CD14-positive monocyte (primary cell): ENCODE measurements around the gene SLC39A1. TPM values are rescaled to one million over a fixed set of nuclear protein-coding genes. Genes with fewer than 3 reads are reported as not detected.

Experiments used
- DNase-seq, 3 donors: peaks; one replicate each; pipeline ENCODE4 v3.0.0-alpha.2; 2011 to 2022
- H2AFZ ChIP-seq: 2 replicates; pipeline ENCODE4 v1.6.0; 2012; ENCODE audit warnings: mild to moderate bottlenecking, low read depth, low read length, inconsistent platforms; ENCODE audit not compliant: insufficient read depth, poor library complexity, severe bottlenecking
- H3K27ac ChIP-seq, 2 donors: 1 replicate in 1 of 2; 2 replicates in 1 of 2; pipeline ENCODE4 v1.5.1; 2012 to 2013; ENCODE audit warnings: low read length in 2 of 2, control low read depth in 1 of 2, inconsistent platforms in 1 of 2, low read depth in 1 of 2, mild to moderate bottlenecking in 1 of 2
- H3K27me3 ChIP-seq, 2 donors: one replicate each; pipeline versions ENCODE4 v1.6.0 to v1.6.1; 2011 to 2013; ENCODE audit warnings: low read length in 2 of 2; ENCODE audit not compliant: control insufficient read depth in 2 of 2, insufficient read depth in 2 of 2
- H3K36me3 ChIP-seq, 2 donors: replicated peaks in 1 of 2; 1 replicate in 1 of 2; 2 replicates in 1 of 2; pipeline versions ENCODE4 v1.5.1 to v1.6.1; 2012 to 2013; ENCODE audit warnings: low read length in 2 of 2, control low read depth in 1 of 2, inconsistent platforms in 1 of 2, mild to moderate bottlenecking in 1 of 2; ENCODE audit not compliant: insufficient read depth in 2 of 2, control insufficient read depth in 1 of 2
- H3K4me1 ChIP-seq, 2 donors: 1 replicate in 1 of 2; 2 replicates in 1 of 2; pipeline versions ENCODE4 v1.5.1 to v1.6.1; 2012 to 2013; ENCODE audit warnings: low read length in 2 of 2, control low read depth in 1 of 2, inconsistent platforms in 1 of 2, mild to moderate bottlenecking in 1 of 2, moderate library complexity in 1 of 2; ENCODE audit not compliant: insufficient read depth in 2 of 2, control insufficient read depth in 1 of 2
- H3K4me2 ChIP-seq: replicated peaks from 2 replicates; pipeline ENCODE3; 2012; ENCODE audit warnings: low read length, moderate library complexity, mild to moderate bottlenecking; ENCODE audit not compliant: poor library complexity, severe bottlenecking; ENCODE audit errors: extremely low read depth
- H3K4me3 ChIP-seq, 3 experiments: fragments of 200-600 bp in 1 of 3; sonication (generic) in 1 of 3; replicated peaks in 1 of 3; 1 replicate in 2 of 3; 2 replicates in 1 of 3; pipeline ENCODE4 v1.5.1; 2011 to 2013; ENCODE audit warnings: low read length in 3 of 3, mild to moderate bottlenecking in 3 of 3, control low read depth in 2 of 3, low read depth in 2 of 3, inconsistent platforms in 1 of 3, moderate library complexity in 1 of 3
- H3K79me2 ChIP-seq: 2 replicates; pipeline ENCODE4 v1.6.0; 2012; ENCODE audit warnings: mild to moderate bottlenecking, control low read depth, inconsistent platforms, low read length, moderate library complexity; ENCODE audit not compliant: insufficient read depth
- H3K9ac ChIP-seq: 2 replicates; pipeline ENCODE4 v1.6.0; 2017; ENCODE audit warnings: low read length, mild to moderate bottlenecking; ENCODE audit not compliant: insufficient read depth, poor library complexity, severe bottlenecking
- H3K9me3 ChIP-seq, 2 donors: replicated peaks in 1 of 2; 1 replicate in 1 of 2; 2 replicates in 1 of 2; pipeline versions ENCODE4 v1.5.1 to v1.6.1; 2012 to 2013; ENCODE audit warnings: low read length in 2 of 2, control low read depth in 1 of 2; ENCODE audit not compliant: control insufficient read depth in 1 of 2, insufficient read depth in 1 of 2
- H4K20me1 ChIP-seq: 2 replicates; pipeline ENCODE4 v1.6.0; 2012; ENCODE audit warnings: mild to moderate bottlenecking, low read length, control low read depth, moderate library complexity; ENCODE audit not compliant: insufficient read depth
- H3K27ac Mint-ChIP-seq, 7 donors: one replicate each; pipeline ENCODE4 v1.8.0; 2020; ENCODE audit warnings: mild to moderate bottlenecking in 7 of 7, mixed read lengths in 7 of 7, moderate library complexity in 6 of 7, inconsistent platforms in 2 of 7
- H3K27me3 Mint-ChIP-seq, 3 donors: one replicate each; pipeline ENCODE4 v1.8.0; 2021 to 2022; ENCODE audit warnings: low read depth in 3 of 3, mild to moderate bottlenecking in 3 of 3, mixed read lengths in 3 of 3, moderate library complexity in 3 of 3, inconsistent platforms in 1 of 3
- H3K36me3 Mint-ChIP-seq, 2 donors: one replicate each; pipeline ENCODE4 v1.8.0; 2020; ENCODE audit warnings: mixed read lengths in 2 of 2, inconsistent platforms in 1 of 2, mild to moderate bottlenecking in 1 of 2
- H3K4me1 Mint-ChIP-seq: one replicate; pipeline ENCODE4 v1.8.0; 2020; ENCODE audit warnings: mild to moderate bottlenecking, mixed read lengths
- H3K4me3 Mint-ChIP-seq, 2 donors: one replicate each; pipeline ENCODE4 v1.8.0; 2020; ENCODE audit warnings: mild to moderate bottlenecking in 2 of 2, mixed read lengths in 2 of 2, moderate library complexity in 1 of 2
- H3K9me3 Mint-ChIP-seq, 7 donors: one replicate each; pipeline ENCODE4 v1.8.0; 2020 to 2022; ENCODE audit warnings: mixed read lengths in 7 of 7, mild to moderate bottlenecking in 6 of 7, moderate library complexity in 6 of 7, inconsistent platforms in 2 of 7
- CTCF ChIP-seq: fragments of 200-600 bp; IDR thresholded peaks from one replicate; pipeline ENCODE4 v1.8.0; 2022; ENCODE audit warnings: antibody characterized with exemption, mild to moderate bottlenecking
- WGBS: methylation state at CpG from one replicate; pipeline ENCODE4 v1.1.5; 2013; ENCODE audit warnings: missing lambda C conversion rate; ENCODE audit not compliant: insufficient coverage; 5-methylcytosine and 5-hydroxymethylcytosine counted together
- intact Hi-C, 2 donors: fragments of 100-400 bp; cut with micrococcal nuclease; formaldehyde crosslinking; loops; one replicate each; pipeline versions ENCODE4 v1.15.0 to v1.15.1; 2023
- polyA plus RNA-seq, 3 donors: library from polyadenylated mRNA; depleted of rRNA in 1 of 3; unstranded in 2 of 3; stranded (reverse) in 1 of 3; fragments of 300-500 nt in 2 of 3; fragments of >200 nt in 1 of 3; fragmentation: Illumina TruSeq in 2 of 3; gene quantifications; 1 replicate in 2 of 3; 2 replicates in 1 of 3; pipeline ENCODE4 v1.2.3, GENCODE V29; 2012 to 2021

SLC39A1 gene
- polyA plus RNA-seq, 3 donors, result 37.6 to 83.1 (median 82.1) TPM

GRCh38 chr1:153932156-153933131, 30.9 kb downstream of the SLC39A1 start:
- Mint-ChIP-seq H3K4me3 (no peak overlapping the region), H3K27ac (peak overlapping the region in 1 of 7 donors; percentile 35), H3K9me3 (no peaks in the 10 kb centered on the region), H3K36me3 (peaks cover 75 to 87% of the 10 kb centered on the region in 2 donors), H3K4me1 (peaks cover 9% of the 10 kb centered on the region), H3K27me3 (peaks cover 0 to 5% (median 0%) of the 10 kb centered on the region in 3 donors)
- over 99% methylated on average over 12 of the region's 18 CpGs for WGBS
- no peak for DNase-seq
- Histone ChIP-seq H3K36me3 (peaks cover 78 to 84% of the 10 kb centered on the region in 2 donors), H3K27me3 (no peaks in the 10 kb centered on the region), H3K4me1 (no peaks in the 10 kb centered on the region), H3K4me3 (no peak overlapping the region), H3K4me2 (no peak overlapping the region), H3K9ac (no peak overlapping the region), H4K20me1 (peaks cover 84% of the 10 kb centered on the region), H3K9me3 (no peaks in the 10 kb centered on the region), H3K79me2 (peaks cover 19% of the 10 kb centered on the region), H3K27ac (no peak overlapping the region), H2AFZ (no peak overlapping the region)
- intact Hi-C loops, result no loop called here
- TF ChIP-seq CTCF, result no peak

- Histone ChIP-seq H4K20me1 (peaks cover 62% of the 10 kb centered on the region), H3K27ac (no peak overlapping the region), H3K4me3 (no peak overlapping the region), H3K9ac (no peak overlapping the region), H3K4me1 (no peaks in the 10 kb centered on the region), H3K4me2 (no peak overlapping the region), H3K36me3 (peaks cover 57 to 63% of the 10 kb centered on the region in 2 donors), H3K9me3 (no peaks in the 10 kb centered on the region), H3K79me2 (no peaks in the 10 kb centered on the region), H3K27me3 (no peaks in the 10 kb centered on the region), H2AFZ (no peak overlapping the region)
- Mint-ChIP-seq H3K36me3 (peaks cover 53 to 65% of the 10 kb centered on the region in 2 donors), H3K27ac (peak overlapping the region in 4 of 7 donors; percentile 15 to 40 (median 33)), H3K27me3 (peaks cover 0 to 5% (median 0%) of the 10 kb centered on the region in 3 donors), H3K9me3 (no peaks in the 10 kb centered on the region), H3K4me3 (no peak overlapping the region), H3K4me1 (peaks cover 9% of the 10 kb centered on the region)
- no peak for TF ChIP-seq CTCF
- DNase-seq, result peak in 1 of 3 donors; percentile 2
- 96% methylated on average over 4 of the region's 14 CpGs for WGBS
- intact Hi-C loops, result no loop called here
These were observed 33.1 kb downstream of the SLC39A1 start for GRCh38 chr1:153929981-153930948.
